Diencephalon (tissue), 1 donor: ENCODE data around the gene SH3D21. TPM values are rescaled to one million over a fixed set of nuclear protein-coding genes. Genes with fewer than 3 reads are reported as not detected.

ENCODE experiments used
- total RNA-seq: library from RNA; depleted of rRNA; stranded (reverse); fragments of >200 nt; gene quantifications from one replicate; pipeline ENCODE4 v1.2.3, GENCODE V29; 2014

Gene SH3D21
- total RNA-seq, result 3.0 TPM

DNA sequence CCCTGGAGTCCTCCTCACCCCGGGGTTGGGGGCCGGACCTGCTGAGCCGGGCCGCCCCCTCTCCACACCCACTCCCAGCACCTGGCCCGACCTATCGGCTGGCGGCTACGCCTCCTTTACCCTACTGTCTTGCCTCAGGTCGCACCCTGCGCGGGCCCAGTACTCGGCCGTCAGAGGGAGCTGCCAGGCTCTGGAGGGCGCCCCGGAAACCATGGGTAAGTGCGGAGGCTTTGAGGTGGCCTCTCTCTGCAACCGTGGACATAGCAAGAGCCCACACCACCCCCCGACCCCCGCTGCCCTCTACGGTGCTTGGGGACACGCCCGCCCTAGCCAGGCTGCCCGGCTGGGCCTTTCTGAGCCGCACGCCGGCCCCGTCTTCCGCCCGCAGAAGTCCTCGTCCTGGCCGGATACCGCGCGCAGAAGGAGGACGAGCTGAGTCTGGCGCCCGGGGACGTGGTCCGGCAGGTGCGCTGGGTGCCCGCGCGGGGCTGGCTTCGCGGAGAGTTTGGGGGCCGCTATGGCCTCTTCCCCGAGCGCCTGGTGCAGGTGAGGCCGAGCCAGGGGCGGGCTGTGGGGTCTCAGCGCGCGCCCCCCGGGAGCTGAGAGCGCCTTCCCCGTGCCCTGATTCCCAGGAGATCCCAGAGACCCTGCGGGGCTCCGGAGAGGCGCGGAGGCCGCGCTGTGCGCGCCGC, at the start of gene SH3D21:
SH3D21 (plus strand) TSS at position 159 of the 692 bp plus-strand sequence; CDS start at position 212, 53 bp downstream.

DNA sequence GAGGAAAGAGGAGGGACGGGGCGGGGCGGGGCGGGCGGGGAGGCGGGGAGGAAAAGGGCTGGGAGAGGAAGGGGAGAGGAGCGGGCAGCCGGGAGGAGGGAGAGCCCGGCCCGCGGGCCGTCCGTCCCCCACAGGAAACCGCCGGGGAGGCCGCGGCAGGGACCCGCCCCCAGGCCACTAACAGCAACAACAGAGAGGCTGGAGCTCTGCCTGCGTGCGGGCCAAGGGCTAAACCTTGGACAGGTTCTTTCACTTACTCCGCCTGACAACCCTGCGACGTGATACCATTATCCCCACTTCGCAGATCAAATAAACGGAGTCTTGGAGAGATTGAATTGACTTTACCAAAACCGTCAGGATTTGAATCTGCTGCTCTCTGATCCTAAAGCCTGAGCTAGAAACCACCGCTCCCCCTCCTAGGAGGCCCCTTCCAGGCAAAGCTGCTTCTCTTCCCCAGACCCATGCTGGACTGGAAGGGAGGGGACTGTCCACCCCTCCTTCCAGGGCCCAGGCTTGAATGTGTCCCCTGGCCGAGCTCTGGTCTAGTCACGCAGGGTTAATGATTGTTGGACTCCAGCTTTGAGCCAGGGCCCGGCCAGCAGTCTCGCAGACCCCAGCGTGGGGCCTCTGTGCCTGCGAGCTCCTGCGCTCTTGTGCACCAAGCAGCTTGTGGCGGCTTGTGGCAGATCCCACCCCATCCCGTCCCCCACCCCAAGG, 17.6 kb downstream of the SH3D21 start, which contains the start of gene EVA1B:
EVA1B (minus strand) TSS at position 10 of the 717 bp plus-strand sequence. CDS start 608 bp downstream, outside the sequence.

Other genes with a start within 250 kb of the SH3D21 start
- 11.1 TPM for gene TEKT2, start 222.3 kb upstream of the SH3D21 start, total RNA-seq
- gene ADPRS, start 217.5 kb upstream of the SH3D21 start, total RNA-seq, result 18.5 TPM
- gene COL8A2, start 181.1 kb upstream of the SH3D21 start, total RNA-seq, result 2.1 TPM
- gene TRAPPC3, start 156.9 kb upstream of the SH3D21 start, total RNA-seq, result 51.0 TPM
- 78.7 TPM for gene MAP7D1, start 150.2 kb upstream of the SH3D21 start, total RNA-seq
- 105 TPM for gene THRAP3, start 81.9 kb upstream of the SH3D21 start, total RNA-seq
- 3.5 TPM for gene EVA1B, start 17.3 kb downstream of the SH3D21 start, total RNA-seq
- 13.4 TPM for gene STK40, start 79.6 kb downstream of the SH3D21 start, total RNA-seq
- 6.2 TPM for gene LSM10, start 91.5 kb downstream of the SH3D21 start, total RNA-seq
- gene OSCP1, start 144.1 kb downstream of the SH3D21 start, total RNA-seq, result 28.1 TPM
- gene MRPS15, start 158.0 kb downstream of the SH3D21 start, total RNA-seq, result 31.8 TPM
- gene CSF3R, start 176.5 kb downstream of the SH3D21 start, total RNA-seq, result 4.6 TPM